HEK293 (cell line): ENCODE data around the gene MSS51.

Experiments used
- CTCF ChIA-PET: fragments of 350-600 bp; formaldehyde crosslinking; extraction: SDS; loops from one replicate; lab custom pipeline; 2021; ENCODE audit warnings: antibody characterized with exemption; lab: Yijun Ruan, JAX
- POLR2A ChIA-PET: fragments of 300-600 bp; formaldehyde crosslinking; extraction: SDS; loops from one replicate; lab custom pipeline; 2020; ENCODE audit warnings: antibody characterized with exemption, inconsistent platforms; lab: Yijun Ruan, JAX
- H3K27ac ChIP-seq: fragments of 200-500 bp; sonication (Bioruptor generic); 2 replicates; pipeline ENCODE4 v1.5.1; 2014; ENCODE audit warnings: low read depth, low read length, control low read depth, inconsistent platforms; ENCODE audit errors: extremely low read depth
- H3K36me3 ChIP-seq, 2 experiments: fragments of 200-500 bp in 1 of 2; sonication (Bioruptor generic) in 1 of 2; 1 replicate in 1 of 2; 2 replicates in 1 of 2; pipeline ENCODE4 v1.5.1; 2014 to 2017; ENCODE audit warnings: inconsistent platforms in 2 of 2, low read length in 2 of 2; ENCODE audit not compliant: control insufficient read depth in 2 of 2, insufficient read depth in 1 of 2
- H3K4me1 ChIP-seq: fragments of 200-500 bp; sonication (Bioruptor generic); 2 replicates; pipeline ENCODE4 v1.5.1; 2014; ENCODE audit warnings: mild to moderate bottlenecking, low read length, inconsistent platforms; ENCODE audit not compliant: control insufficient read depth, insufficient read depth
- H3K4me3 ChIP-seq: 2 replicates; pipeline ENCODE4 v1.5.1; 2011; ENCODE audit warnings: low read depth, mild to moderate bottlenecking, control low read depth, low read length, moderate library complexity
- H3K9me3 ChIP-seq: fragments of 200-500 bp; sonication (Bioruptor generic); 2 replicates; pipeline ENCODE4 v1.5.1; 2014; ENCODE audit warnings: low read depth, low read length, inconsistent platforms; ENCODE audit not compliant: control insufficient read depth, insufficient read depth
- CTCF ChIP-seq: fragments of 450-650 bp; formaldehyde crosslinking; IDR thresholded peaks from 2 replicates; pipeline ENCODE4 v1.5.1; 2016; ENCODE audit warnings: missing biosample characterization, missing genetic modification characterization
- KLF10 ChIP-seq: fragments of 450-650 bp; IDR thresholded peaks from 2 replicates; pipeline ENCODE4 v1.5.1; 2018; ENCODE audit warnings: missing biosample characterization, mild to moderate bottlenecking, missing genetic modification characterization
- PRDM2 ChIP-seq: fragments of 450-650 bp; formaldehyde crosslinking; IDR thresholded peaks from 2 replicates; pipeline ENCODE4 v1.5.1; 2016; ENCODE audit warnings: missing biosample characterization, missing genetic modification characterization, borderline replicate concordance
- ZNF148 ChIP-seq: fragments of 450-650 bp; formaldehyde crosslinking; IDR thresholded peaks from 2 replicates; pipeline ENCODE4 v1.5.0; 2017; ENCODE audit warnings: missing biosample characterization, missing genetic modification characterization, borderline replicate concordance
- ZNF19 ChIP-seq: fragments of 450-650 bp; formaldehyde crosslinking; IDR thresholded peaks from 2 replicates; pipeline ENCODE4; 2016; ENCODE audit warnings: missing biosample characterization, missing genetic modification characterization, low read depth
- ZNF202 ChIP-seq: fragments of 450-650 bp; formaldehyde crosslinking; IDR thresholded peaks from 2 replicates; pipeline ENCODE4 v1.5.1; 2016; ENCODE audit warnings: missing biosample characterization, missing genetic modification characterization, borderline replicate concordance
- ZNF26 ChIP-seq: fragments of 450-650 bp; formaldehyde crosslinking; IDR thresholded peaks from 2 replicates; pipeline ENCODE4 v1.5.1; 2016; ENCODE audit warnings: missing biosample characterization, missing genetic modification characterization
- ZNF274 ChIP-seq, 2 experiments: fragments of 200-500 bp in 1 of 2; fragments of 450-650 bp in 1 of 2; sonication (Bioruptor generic) in 1 of 2; formaldehyde crosslinking in 1 of 2; IDR thresholded peaks; 2 replicates each; pipeline versions ENCODE4 v1.5.1 to v1.6.1; 2014 to 2016; ENCODE audit warnings: borderline replicate concordance in 1 of 2, inconsistent platforms in 1 of 2, low read length in 1 of 2, missing biosample characterization in 1 of 2, missing genetic modification characterization in 1 of 2
- ZNF354C ChIP-seq: fragments of 450-650 bp; formaldehyde crosslinking; IDR thresholded peaks from 2 replicates; pipeline ENCODE4 v1.5.1; 2016; ENCODE audit warnings: missing biosample characterization, missing genetic modification characterization, low read depth, borderline replicate concordance
- ZNF37A ChIP-seq: fragments of 450-650 bp; IDR thresholded peaks from 2 replicates; pipeline ENCODE4 v1.5.1; 2018; ENCODE audit warnings: missing biosample characterization, missing genetic modification characterization
- ZNF404 ChIP-seq: fragments of 450-650 bp; formaldehyde crosslinking; IDR thresholded peaks from 2 replicates; pipeline ENCODE4 v1.5.1; 2017; ENCODE audit warnings: missing biosample characterization, missing genetic modification characterization
- ZNF449 ChIP-seq: fragments of 450-650 bp; formaldehyde crosslinking; IDR thresholded peaks from 2 replicates; pipeline ENCODE4 v1.5.1; 2017; ENCODE audit warnings: missing biosample characterization, mild to moderate bottlenecking, missing genetic modification characterization, moderate library complexity
- ZNF48 ChIP-seq: fragments of 450-650 bp; formaldehyde crosslinking; IDR thresholded peaks from 2 replicates; pipeline ENCODE4 v1.5.1; 2016; ENCODE audit warnings: missing biosample characterization, missing genetic modification characterization
- ZNF513 ChIP-seq: fragments of 450-650 bp; IDR thresholded peaks from 2 replicates; pipeline ENCODE4 v1.5.1; 2018; ENCODE audit warnings: missing biosample characterization, missing genetic modification characterization
- ZNF529 ChIP-seq: fragments of 450-650 bp; formaldehyde crosslinking; IDR thresholded peaks from 2 replicates; pipeline ENCODE4 v1.5.1; 2017; ENCODE audit warnings: missing genetic modification characterization, missing biosample characterization; ENCODE audit not compliant: insufficient replicate concordance
- ZNF629 ChIP-seq: fragments of 450-650 bp; formaldehyde crosslinking; IDR thresholded peaks from 2 replicates; pipeline ENCODE4 v1.5.1; 2017; ENCODE audit warnings: missing biosample characterization, missing genetic modification characterization
- ZNF660 ChIP-seq: fragments of 450-650 bp; IDR thresholded peaks from 2 replicates; pipeline ENCODE4 v1.5.1; 2018; ENCODE audit warnings: missing biosample characterization, mild to moderate bottlenecking, missing genetic modification characterization
- ZNF677 ChIP-seq: fragments of 450-650 bp; IDR thresholded peaks from 2 replicates; pipeline ENCODE4 v1.5.0; 2018; ENCODE audit warnings: missing biosample characterization, mild to moderate bottlenecking, missing genetic modification characterization, moderate library complexity
- ZNF692 ChIP-seq: fragments of 450-650 bp; formaldehyde crosslinking; IDR thresholded peaks from 2 replicates; pipeline ENCODE4 v1.5.1; 2016; ENCODE audit warnings: missing biosample characterization, missing genetic modification characterization
- ZNF707 ChIP-seq: fragments of 450-650 bp; formaldehyde crosslinking; IDR thresholded peaks from 2 replicates; pipeline ENCODE4 v1.5.1; 2016; ENCODE audit warnings: missing biosample characterization, missing genetic modification characterization

Gene MSS51

GRCh38 chr10:73449113-73449512 lies 15.8 kb upstream of the MSS51 start (continued):
- TF ChIP-seq ZNF660 (no peak), ZNF692 (tag by site-specific recombination) (no peak), ZNF513 (tag by site-specific recombination) (no peak), PRDM2 (tag by site-specific recombination) (no peak), ZNF707 (tag by site-specific recombination) (no peak), ZNF449 (no peak), ZNF148 (no peak), ZNF529 (tag by site-specific recombination) (no peak), ZNF629 (tag by site-specific recombination) (no peak), ZNF404 (tag by site-specific recombination) (no peak)

GRCh38 chr10:73448384-73448783 lies 15.0 kb upstream of the MSS51 start:
- Histone ChIP-seq H3K4me1 (no peaks in the 10 kb centered on the region), H3K9me3 (no peaks in the 10 kb centered on the region), H3K4me3 (no peak overlapping the region), H3K27ac (no peak overlapping the region), H3K36me3 (peaks cover 13 to 28% of the 10 kb centered on the region in 2 experiments)
- ChIA-PET CTCF (no interaction called here), POLR2A (no interaction called here)
- no peak for TF ChIP-seq ZNF274 (IDR thresholded peaks at IDR 0.05; ENCODE audit: low read length)
- no peak for TF ChIP-seq ZNF274 (tag by site-specific recombination; IDR thresholded peaks at IDR 0.05; ENCODE audit: borderline replicate concordance)
- no peak for TF ChIP-seq ZNF48 (tag by site-specific recombination)
- no peak for TF ChIP-seq ZNF19 (tag by site-specific recombination)
- TF ChIP-seq ZNF37A (tag by site-specific recombination), result no peak
- TF ChIP-seq CTCF (tag by site-specific recombination), result no peak
- TF ChIP-seq ZNF354C (tag by site-specific recombination), result no peak
- no peak for TF ChIP-seq KLF10
- no peak for TF ChIP-seq ZNF202 (tag by site-specific recombination)
- TF ChIP-seq ZNF677 (tag by site-specific recombination), result no peak
- TF ChIP-seq ZNF26, result no peak
- TF ChIP-seq ZNF660, result no peak
